ENCODE results near the gene PITX3. TPM values are rescaled to one million over a fixed set of nuclear protein-coding genes. Genes with fewer than 3 reads are reported as not detected.
A peak's percentile ranks its signal among the peaks of the same experiment; 100 is the strongest.
"Not testable (repeated sequence)": the region's sequence is repeated elsewhere in the genome, so short reads cannot be mapped to it uniquely, and the experiment has no call there.

Gene PITX3
- polyA plus RNA-seq, 4 donors: 0.04 TPM; not detected in 3

- Histone ChIP-seq H3K36me3 (ENCODE audit: control insufficient read depth in 3 of 3, insufficient read depth in 2 of 3, low read depth in 1 of 3, low read length in 3 of 3) (no peaks in the 10 kb centered on the region), H3K27ac (ENCODE audit: low read depth in 1 of 3, low read length in 2 of 3) (no peak overlapping the region), H3K4me3 (ENCODE audit: low read depth in 1 of 3, low read length in 3 of 3) (no peak overlapping the region), H3K4me1 (ENCODE audit: control insufficient read depth in 3 of 3, insufficient read depth in 2 of 3, low read depth in 1 of 3, low read length in 2 of 3) (no peaks in the 10 kb centered on the region), H3K9me3 (ENCODE audit: control insufficient read depth in 2 of 2, insufficient read depth in 1 of 2, low read depth in 1 of 2, low read length in 1 of 2) (peaks cover 0 to 18% of the 10 kb centered on the region in 2 donors), H3K27me3 (ENCODE audit: control insufficient read depth in 3 of 3, insufficient read depth in 3 of 3, low read length in 3 of 3) (no peaks in the 10 kb centered on the region)
- FAIRE-seq (no peak), DNase-seq (no peak)
- 78 to 83% (median 82%) methylated on average over 6 of the region's 6 CpGs for WGBS, 3 donors
Observed at GRCh38 chr10:102195296-102195870, 45.9 kb downstream of the PITX3 start.

DNA sequence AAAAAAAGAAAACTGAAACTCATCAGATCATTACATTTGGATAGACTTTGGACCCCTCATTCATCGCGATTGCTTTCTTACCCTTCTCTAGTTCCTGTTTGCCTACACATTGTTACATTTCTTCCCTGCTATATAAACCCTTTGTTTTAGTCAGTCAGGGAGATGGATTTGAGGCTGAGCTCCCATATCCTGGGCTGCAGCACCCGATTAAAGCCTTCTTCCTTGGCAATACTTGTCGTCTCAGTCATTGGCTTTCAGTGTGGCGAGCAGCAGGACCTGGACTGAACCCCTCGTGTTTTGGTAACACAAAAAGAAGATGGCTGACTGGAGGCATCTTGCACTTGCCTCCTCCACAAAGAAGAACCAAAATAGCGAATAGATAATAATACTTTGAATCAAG is 49.4 kb downstream of the PITX3 start:
- no peaks in the 10 kb centered on the region for H3K27me3 ChIP-seq (ENCODE audit: control insufficient read depth in 3 of 3, insufficient read depth in 3 of 3, low read length in 3 of 3)
- no peaks in the 10 kb centered on the region for H3K36me3 ChIP-seq (ENCODE audit: control insufficient read depth in 3 of 3, insufficient read depth in 2 of 3, low read depth in 1 of 3, low read length in 3 of 3)
- peaks cover 0 to 24% of the 10 kb centered on the region in 2 donors for H3K9me3 ChIP-seq (ENCODE audit: control insufficient read depth in 2 of 2, insufficient read depth in 1 of 2, low read depth in 1 of 2, low read length in 1 of 2)
- 64 to 77% (median 71%) methylated on average over 7 of the region's 7 CpGs for WGBS, 3 donors
- FAIRE-seq: no peak
- H3K27ac ChIP-seq (ENCODE audit: low read depth in 1 of 3, low read length in 2 of 3): no peak overlapping the region
- H3K4me3 ChIP-seq (ENCODE audit: low read depth in 1 of 3, low read length in 3 of 3): no peak overlapping the region
- no peak for DNase-seq
- H3K4me1 ChIP-seq (ENCODE audit: control insufficient read depth in 3 of 3, insufficient read depth in 2 of 3, low read depth in 1 of 3, low read length in 2 of 3): peaks cover 0 to 13% (median 3%) of the 10 kb centered on the region in 3 donors

DNA sequence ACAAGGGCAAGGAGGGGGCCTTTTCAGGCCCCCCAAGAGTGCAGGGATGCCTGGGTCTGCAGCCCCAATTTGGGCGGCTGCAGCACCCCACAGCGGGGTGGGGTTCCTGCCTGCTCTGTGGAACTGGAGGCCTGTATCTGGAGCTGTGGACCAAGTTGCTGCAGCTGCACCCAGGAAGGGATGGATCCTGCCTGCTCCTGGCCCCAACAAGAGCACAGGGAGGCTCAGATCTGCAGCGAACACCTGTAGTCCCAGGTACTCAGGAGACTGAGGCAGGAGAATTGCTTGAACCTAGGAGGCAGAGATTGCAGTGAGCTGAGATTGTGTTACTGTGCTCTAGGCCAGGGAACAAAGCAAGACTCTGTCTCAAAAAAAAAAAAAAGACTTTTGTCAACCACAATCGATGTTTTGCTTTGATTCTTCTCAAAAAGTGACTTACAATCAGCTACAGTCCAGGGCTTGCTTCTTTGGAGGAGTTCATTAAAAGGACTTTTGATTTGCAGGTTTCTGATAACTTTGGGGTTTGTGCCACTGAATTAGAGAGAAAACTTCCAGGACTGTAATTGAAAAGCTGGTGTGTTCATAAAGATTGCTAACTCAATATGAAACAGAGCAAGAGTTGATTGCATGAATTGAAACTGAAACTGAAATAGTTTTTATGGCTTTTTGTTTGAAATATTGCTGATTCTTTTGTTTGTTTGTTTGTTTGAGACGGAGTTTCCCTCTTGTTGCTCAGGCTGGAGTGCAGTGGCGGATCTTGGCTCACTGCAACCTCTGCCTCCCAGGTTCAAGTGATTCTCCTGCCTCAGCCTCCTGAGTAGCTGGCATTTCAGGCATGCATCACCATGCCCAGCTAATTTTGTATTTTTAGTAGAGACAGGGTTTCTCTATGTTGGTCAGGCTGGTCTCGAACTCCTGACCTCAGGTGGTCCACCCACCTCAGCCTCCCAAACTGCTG is 52.1 kb downstream of the PITX3 start:
- not testable (repeated sequence) for FAIRE-seq; H3K36me3 ChIP-seq (ENCODE audit: control insufficient read depth in 3 of 3, insufficient read depth in 2 of 3, low read depth in 1 of 3, low read length in 3 of 3); H3K4me3 ChIP-seq (ENCODE audit: low read depth in 1 of 3, low read length in 3 of 3); H3K27me3 ChIP-seq (ENCODE audit: control insufficient read depth in 3 of 3, insufficient read depth in 3 of 3, low read length in 3 of 3)
- DNase-seq: peak; percentile 47 to 60
- H3K9me3 ChIP-seq (ENCODE audit: control insufficient read depth in 2 of 2, insufficient read depth in 1 of 2, low read depth in 1 of 2, low read length in 1 of 2): peaks cover 0 to 30% of the 10 kb centered on the region in 2 donors
- H3K4me1 ChIP-seq (ENCODE audit: control insufficient read depth in 3 of 3, insufficient read depth in 2 of 3, low read depth in 1 of 3, low read length in 2 of 3): peaks cover 0 to 13% (median 3%) of the 10 kb centered on the region in 3 donors
- peak overlapping the region in 2 of 3 donors; percentile 33 to 66 for H3K27ac ChIP-seq (ENCODE audit: low read depth in 1 of 3, low read length in 2 of 3)
- WGBS, 3 donors: 16 to 43% (median 23%) methylated on average over 7 of the region's 7 CpGs

- Histone ChIP-seq H3K36me3 (ENCODE audit: control insufficient read depth in 3 of 3, insufficient read depth in 2 of 3, low read depth in 1 of 3, low read length in 3 of 3) (no peaks in the 10 kb centered on the region), H3K4me3 (ENCODE audit: low read depth in 1 of 3, low read length in 3 of 3) (no peak overlapping the region), H3K27me3 (ENCODE audit: control insufficient read depth in 3 of 3, insufficient read depth in 3 of 3, low read length in 3 of 3) (no peaks in the 10 kb centered on the region), H3K9me3 (ENCODE audit: control insufficient read depth in 2 of 2, insufficient read depth in 1 of 2, low read depth in 1 of 2, low read length in 1 of 2) (peaks cover 0 to 30% of the 10 kb centered on the region in 2 donors), H3K4me1 (ENCODE audit: control insufficient read depth in 3 of 3, insufficient read depth in 2 of 3, low read depth in 1 of 3, low read length in 2 of 3) (peaks cover 0 to 13% (median 3%) of the 10 kb centered on the region in 3 donors), H3K27ac (ENCODE audit: low read depth in 1 of 3, low read length in 2 of 3) (peak overlapping the region in 2 of 3 donors; percentile 2 to 28)
- DNase-seq: peak; percentile 54 to 71
- FAIRE-seq: no peak
- WGBS, 3 donors: 14 to 45% (median 34%) methylated on average over 3 of the region's 3 CpGs
Observed at GRCh38 chr10:102188298-102188940, 52.9 kb downstream of the PITX3 start.

DNA sequence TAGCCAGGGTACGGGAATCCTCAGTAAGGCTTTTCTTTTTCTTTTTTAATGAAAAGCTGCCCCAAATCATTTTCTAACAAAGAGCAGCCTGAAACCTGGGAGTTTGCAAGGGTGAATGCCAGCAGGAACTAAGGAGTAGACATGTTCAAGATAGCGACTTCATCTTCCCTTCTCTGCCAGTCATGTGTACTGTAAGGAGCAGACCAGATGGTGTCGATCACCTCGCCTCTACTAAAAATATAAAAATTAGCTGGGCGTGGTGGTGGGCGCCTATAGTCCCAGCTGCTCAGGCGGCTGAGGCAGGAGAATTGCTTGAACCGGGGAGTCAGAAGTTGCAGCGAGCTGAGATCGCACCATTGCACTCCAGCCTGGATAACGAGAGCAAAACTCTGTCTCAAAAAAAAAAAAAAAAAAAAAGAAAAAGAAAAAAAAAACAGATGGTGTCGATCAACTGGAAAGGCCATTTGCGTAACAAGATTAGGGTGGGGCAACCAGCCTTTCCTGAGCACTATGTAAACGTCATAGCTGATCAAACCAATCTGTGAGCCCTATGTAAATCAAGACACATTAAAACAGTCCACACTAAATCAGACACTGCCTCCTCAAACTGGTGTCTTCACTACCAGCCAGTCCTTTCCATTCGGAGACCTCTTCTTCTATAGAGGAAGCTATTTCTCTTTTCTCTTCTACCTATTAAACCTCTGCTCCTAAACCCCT is 55.3 kb downstream of the PITX3 start:
- WGBS, 3 donors: 75 to 90% (median 83%) methylated on average over 15 of the region's 15 CpGs
- FAIRE-seq: no peak
- H3K9me3 ChIP-seq (ENCODE audit: control insufficient read depth in 2 of 2, insufficient read depth in 1 of 2, low read depth in 1 of 2, low read length in 1 of 2): peaks cover 0 to 15% of the 10 kb centered on the region in 2 donors
- no peak for DNase-seq
- H3K27me3 ChIP-seq (ENCODE audit: control insufficient read depth in 3 of 3, insufficient read depth in 3 of 3, low read length in 3 of 3): no peaks in the 10 kb centered on the region
- H3K36me3 ChIP-seq (ENCODE audit: control insufficient read depth in 3 of 3, insufficient read depth in 2 of 3, low read depth in 1 of 3, low read length in 3 of 3): no peaks in the 10 kb centered on the region
- H3K27ac ChIP-seq (ENCODE audit: low read depth in 1 of 3, low read length in 2 of 3): peak overlapping the region in 1 of 3 donors; percentile 42
- H3K4me1 ChIP-seq (ENCODE audit: control insufficient read depth in 3 of 3, insufficient read depth in 2 of 3, low read depth in 1 of 3, low read length in 2 of 3): peaks cover 0 to 13% (median 3%) of the 10 kb centered on the region in 3 donors
- H3K4me3 ChIP-seq (ENCODE audit: low read depth in 1 of 3, low read length in 3 of 3): no peak overlapping the region

- no peaks in the 10 kb centered on the region for H3K27me3 ChIP-seq (ENCODE audit: control insufficient read depth in 3 of 3, insufficient read depth in 3 of 3, low read length in 3 of 3)
- no peak overlapping the region for H3K27ac ChIP-seq (ENCODE audit: low read depth in 1 of 3, low read length in 2 of 3)
- FAIRE-seq (no peak), DNase-seq (no peak)
- no peaks in the 10 kb centered on the region for H3K36me3 ChIP-seq (ENCODE audit: control insufficient read depth in 3 of 3, insufficient read depth in 2 of 3, low read depth in 1 of 3, low read length in 3 of 3)
- H3K4me1 ChIP-seq (ENCODE audit: control insufficient read depth in 3 of 3, insufficient read depth in 2 of 3, low read depth in 1 of 3, low read length in 2 of 3): peaks cover 0 to 13% (median 3%) of the 10 kb centered on the region in 3 donors
- WGBS, 3 donors: 65 to 72% (median 68%) methylated on average over 2 of the region's 2 CpGs
- peaks cover 0 to 14% of the 10 kb centered on the region in 2 donors for H3K9me3 ChIP-seq (ENCODE audit: control insufficient read depth in 2 of 2, insufficient read depth in 1 of 2, low read depth in 1 of 2, low read length in 1 of 2)
- H3K4me3 ChIP-seq (ENCODE audit: low read depth in 1 of 3, low read length in 3 of 3): no peak overlapping the region
Observed at GRCh38 chr10:102185272-102185671, 56.0 kb downstream of the PITX3 start.

DNA sequence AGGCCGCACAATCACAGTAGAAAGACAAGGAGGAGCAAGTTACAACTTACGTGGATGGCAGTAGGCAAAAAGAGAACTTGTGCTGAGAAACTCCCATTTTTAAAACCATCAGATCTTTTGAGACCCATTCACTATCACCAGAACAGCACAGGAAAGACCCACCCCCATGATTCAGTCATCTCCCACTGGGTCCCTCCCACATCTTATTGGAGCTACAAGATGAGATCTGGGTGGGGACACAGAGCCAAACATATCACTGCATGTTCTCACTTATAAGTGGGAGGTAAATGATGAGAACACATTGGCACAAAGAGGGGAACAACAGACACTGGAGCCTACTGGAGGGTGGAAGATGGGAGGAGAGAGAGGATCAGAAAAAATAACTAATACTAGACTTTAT is 56.7 kb downstream of the PITX3 start:
- no peak overlapping the region for H3K4me3 ChIP-seq (ENCODE audit: low read depth in 1 of 3, low read length in 3 of 3)
- H3K36me3 ChIP-seq (ENCODE audit: control insufficient read depth in 3 of 3, insufficient read depth in 2 of 3, low read depth in 1 of 3, low read length in 3 of 3): no peaks in the 10 kb centered on the region
- H3K9me3 ChIP-seq (ENCODE audit: control insufficient read depth in 2 of 2, insufficient read depth in 1 of 2, low read depth in 1 of 2, low read length in 1 of 2): peaks cover 0 to 9% of the 10 kb centered on the region in 2 donors
- DNase-seq (no peak), FAIRE-seq (no peak)
- no peaks in the 10 kb centered on the region for H3K27me3 ChIP-seq (ENCODE audit: control insufficient read depth in 3 of 3, insufficient read depth in 3 of 3, low read length in 3 of 3)
- no peak overlapping the region for H3K27ac ChIP-seq (ENCODE audit: low read depth in 1 of 3, low read length in 2 of 3)
- H3K4me1 ChIP-seq (ENCODE audit: control insufficient read depth in 3 of 3, insufficient read depth in 2 of 3, low read depth in 1 of 3, low read length in 2 of 3): peaks cover 0 to 13% (median 3%) of the 10 kb centered on the region in 3 donors
- 90 to 93% (median 92%) methylated on average over 2 of the region's 2 CpGs for WGBS, 3 donors
